HG03103 (cell line): ENCODE results near the gene TOMM40L.
"Not testable (repeated sequence)": the region's sequence is repeated elsewhere in the genome, so short reads cannot be mapped to it uniquely, and the experiment has no call there.

ENCODE experiments used
- ATAC-seq: cut with Tn5 transposase; IDR thresholded peaks from one replicate; pipeline ENCODE4 v1.9.1; 2021; ENCODE audit warnings: low read depth; ENCODE audit not compliant: unreplicated experiment

TOMM40L gene

GRCh38 chr1:161250100-161250499, 24.2 kb downstream of the TOMM40L start:
- ATAC-seq: not testable (repeated sequence)

DNA sequence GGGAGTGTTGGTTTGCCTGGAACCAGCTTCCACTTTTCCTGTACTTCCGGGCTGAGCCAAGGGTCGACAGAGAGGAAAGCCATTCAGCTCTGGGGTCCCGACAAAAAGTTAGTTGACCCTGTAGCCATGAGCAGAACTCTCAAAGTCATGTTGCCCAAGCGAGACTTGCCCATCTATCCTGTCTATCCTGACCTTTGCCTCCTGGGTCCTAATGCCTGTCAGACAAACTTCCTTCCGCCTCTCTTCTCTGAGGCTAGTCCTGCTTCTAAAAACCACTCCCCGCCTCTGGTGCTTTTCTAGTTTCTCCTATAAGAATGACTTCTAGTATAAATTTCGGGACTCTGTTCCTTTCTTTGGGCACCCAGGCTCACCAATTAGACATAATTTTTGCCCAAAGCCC, 25.0 kb downstream of the TOMM40L start:
- no peak for ATAC-seq

- ATAC-seq: no peak
These were observed 25.7 kb downstream of the TOMM40L start for GRCh38 chr1:161251579-161251978.

DNA sequence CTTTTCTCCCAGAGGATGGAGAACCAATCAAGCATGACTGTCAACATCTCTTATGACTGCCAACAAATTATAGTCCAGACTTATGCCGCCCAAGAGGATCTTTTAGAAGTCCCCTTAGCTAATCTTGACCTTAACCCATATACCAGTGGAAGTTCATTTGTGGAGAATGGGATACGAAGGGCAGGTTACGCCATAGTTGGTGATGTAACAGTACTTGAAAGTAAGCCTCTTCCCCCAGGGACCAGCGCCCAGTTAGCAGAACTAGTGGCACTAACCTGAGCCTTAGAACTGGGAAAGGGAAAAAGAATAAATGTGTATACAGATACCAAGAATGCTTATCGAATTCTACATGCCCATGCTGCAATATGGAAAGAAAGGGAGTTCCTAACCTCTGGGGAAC, 29.4 kb downstream of the TOMM40L start:
- ATAC-seq: not testable (repeated sequence)

DNA sequence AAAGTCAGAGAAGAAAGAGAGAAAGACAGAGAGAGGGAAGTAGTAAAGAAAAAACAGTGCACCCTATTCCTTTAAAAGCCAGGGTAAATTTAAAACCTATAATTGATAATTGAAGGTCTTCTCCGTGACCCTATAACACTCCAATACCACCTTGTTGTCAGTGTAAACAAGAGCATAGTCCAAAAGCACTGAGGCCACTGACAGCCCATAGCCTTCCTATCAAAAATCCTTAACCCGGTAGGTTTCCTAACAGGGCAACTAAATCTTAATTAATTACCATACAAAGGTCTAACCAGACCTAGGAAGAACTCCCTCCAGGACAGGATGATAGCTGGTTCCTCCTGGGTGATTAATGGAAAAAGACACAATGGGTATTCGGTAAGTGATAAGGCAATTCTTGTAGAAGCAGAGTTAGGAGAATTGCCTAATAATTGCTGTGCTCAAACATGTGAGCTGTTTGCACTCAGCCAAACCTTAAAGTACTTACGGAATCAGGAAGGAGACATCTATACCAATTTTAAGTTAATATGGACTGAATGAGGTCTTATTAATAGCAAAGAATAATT, 30.2 kb downstream of the TOMM40L start:
- ATAC-seq: not testable (repeated sequence)

- ATAC-seq: not testable (repeated sequence)
These were observed 31.2 kb downstream of the TOMM40L start for GRCh38 chr1:161257109-161257508.

GRCh38 chr1:161258439-161259344, 32.8 kb downstream of the TOMM40L start, which contains the start of gene PCP4L1:
Gene PCP4L1, plus strand, starts transcription at chr1:161258745. Its CDS starts 230 bp downstream, at chr1:161258975.
- peak; percentile 67 for ATAC-seq

DNA sequence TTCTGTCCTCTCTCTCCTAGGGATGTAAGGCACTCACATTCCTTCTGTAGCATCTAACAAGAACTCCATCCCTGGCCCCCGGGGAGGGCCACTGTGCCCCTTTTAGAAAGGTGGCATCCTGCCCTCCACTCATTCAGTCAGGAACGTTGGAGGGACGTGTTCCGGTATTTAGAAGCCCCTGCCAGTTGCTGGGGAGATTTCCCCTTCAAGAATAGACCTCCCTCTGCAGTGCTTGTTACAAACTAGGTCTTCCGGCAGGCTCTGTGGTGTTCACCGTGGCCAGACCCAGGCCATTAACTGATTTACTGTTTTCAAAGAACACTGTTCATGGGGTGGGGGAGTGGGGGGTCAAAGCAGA, 33.5 kb downstream of the TOMM40L start:
- no peak for ATAC-seq

DNA sequence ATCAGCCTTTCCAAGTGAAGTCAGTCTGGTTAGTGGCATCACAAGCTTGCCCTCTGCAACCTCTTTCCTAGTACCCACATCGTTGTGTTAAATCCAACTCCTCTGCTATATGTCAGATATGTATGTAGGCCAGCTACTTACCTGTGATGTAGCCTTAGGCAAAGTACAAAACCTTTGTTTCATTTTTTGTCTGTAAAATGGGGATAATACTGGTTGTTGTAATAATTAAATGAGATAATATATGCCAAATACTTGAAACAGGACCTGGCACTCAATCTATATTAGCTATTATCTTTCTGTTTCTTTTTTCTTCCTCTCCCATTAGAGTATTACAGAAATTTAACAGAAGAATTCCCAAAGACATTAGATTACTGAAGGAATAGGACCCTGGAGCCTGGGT, 33.9 kb downstream of the TOMM40L start:
- no peak for ATAC-seq

GRCh38 chr1:161260376-161261260, 34.8 kb downstream of the TOMM40L start:
- no peak for ATAC-seq

DNA sequence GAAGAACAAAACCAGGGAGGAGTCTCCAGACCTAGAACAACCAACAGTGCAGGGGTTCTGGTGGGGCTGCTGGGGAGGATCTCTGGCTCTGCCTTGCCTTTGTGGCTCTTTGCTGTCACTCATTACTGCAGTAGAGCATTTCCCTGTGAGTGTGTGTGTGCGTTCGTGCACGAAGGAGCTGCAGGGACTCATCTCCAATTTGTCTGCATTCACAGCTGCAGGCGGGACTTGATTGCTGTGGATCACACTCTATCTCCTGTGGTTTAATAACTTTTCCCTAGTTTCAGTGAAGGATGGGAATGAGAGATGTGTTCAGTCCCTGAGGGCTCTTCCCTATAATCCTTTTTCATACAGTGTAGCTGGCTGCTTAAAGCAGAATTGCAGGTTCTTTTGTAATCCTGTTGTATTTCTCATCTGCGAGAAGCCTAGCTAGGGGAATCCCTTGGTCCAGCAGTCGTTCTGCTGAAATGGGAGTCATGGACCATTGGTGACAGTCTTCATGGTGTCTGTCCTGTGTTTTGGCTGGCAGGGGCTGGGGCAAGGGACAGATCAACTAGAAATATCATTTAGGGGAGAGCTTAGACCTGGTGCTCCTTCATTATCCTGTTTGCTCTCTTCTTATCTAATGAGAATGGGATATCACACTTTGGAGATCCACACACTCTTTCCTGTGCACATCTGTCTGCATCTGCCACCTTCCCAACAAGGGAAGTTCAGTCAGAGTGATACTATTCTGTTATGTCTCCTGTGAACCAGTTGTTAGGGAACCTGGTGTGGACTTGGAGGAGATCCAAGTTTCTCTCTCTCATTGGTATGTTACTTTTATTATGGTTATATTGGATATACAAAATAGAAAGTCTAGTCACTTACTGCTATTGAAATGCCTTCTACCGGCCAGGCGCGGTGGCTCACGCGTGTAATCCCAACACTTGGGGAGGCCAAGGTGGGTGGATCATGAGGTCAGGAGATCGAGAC, 35.7 kb downstream of the TOMM40L start:
- ATAC-seq: no peak

DNA sequence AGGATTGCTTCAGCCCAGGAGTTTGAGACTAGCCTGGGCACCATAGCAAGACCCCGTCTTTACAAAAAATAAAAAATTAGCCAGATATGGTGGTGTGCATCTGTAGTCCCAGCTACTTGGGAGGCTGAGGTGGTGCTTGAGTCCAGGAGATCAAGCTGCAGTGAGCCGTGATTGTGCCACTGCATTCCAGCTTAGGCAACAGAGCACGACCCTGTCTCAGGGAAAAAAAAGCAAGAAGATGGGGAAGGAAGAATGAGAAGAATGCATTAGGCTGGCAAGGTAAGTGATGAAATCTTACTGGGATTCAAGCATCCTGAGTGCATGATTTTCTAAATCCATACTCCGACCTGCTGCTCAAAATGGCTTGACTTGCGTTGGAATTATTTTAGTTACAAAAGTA, 39.4 kb downstream of the TOMM40L start:
- no peak for ATAC-seq

DNA sequence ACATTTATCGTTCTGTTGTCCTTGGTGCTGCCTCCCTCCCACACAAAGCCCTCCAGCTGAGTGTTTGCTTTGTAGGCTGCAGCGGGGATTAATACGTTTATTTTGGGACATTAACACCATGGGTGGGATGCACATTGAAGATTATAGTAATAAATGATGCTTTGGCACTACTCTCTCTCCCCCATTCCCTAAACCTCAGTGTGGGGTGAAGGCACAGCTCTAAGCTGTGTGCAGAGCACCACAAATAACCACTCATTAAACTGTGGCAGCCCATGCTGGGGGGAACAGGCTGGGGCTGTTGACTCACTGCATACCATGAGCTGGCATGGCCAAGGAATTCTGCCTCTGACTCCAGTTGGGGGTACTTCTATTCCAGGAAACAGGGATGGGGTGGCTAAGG, 40.3 kb downstream of the TOMM40L start:
- ATAC-seq: no peak

GRCh38 chr1:161266836-161267235, 41.0 kb downstream of the TOMM40L start:
- no peak for ATAC-seq

DNA sequence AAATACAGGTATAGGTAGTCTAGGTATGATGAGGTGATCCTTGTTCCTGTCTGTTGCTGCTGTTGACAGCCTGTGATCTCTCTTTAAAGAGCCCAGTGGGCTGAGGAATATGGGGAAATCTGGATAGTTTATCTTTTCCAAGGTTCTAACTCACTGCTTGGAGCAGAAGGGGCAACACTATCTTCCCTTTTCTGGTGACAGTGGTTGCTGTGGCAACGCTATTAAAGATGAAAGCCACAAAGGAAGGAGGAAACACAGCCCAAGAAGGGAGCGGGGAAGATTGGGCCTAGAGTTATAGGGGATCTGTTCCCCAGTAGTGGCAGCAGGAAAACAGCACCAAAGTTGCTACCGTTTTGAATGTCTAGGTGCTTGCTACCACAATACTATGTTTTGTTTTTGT, 41.5 kb downstream of the TOMM40L start:
- no peak for ATAC-seq

DNA sequence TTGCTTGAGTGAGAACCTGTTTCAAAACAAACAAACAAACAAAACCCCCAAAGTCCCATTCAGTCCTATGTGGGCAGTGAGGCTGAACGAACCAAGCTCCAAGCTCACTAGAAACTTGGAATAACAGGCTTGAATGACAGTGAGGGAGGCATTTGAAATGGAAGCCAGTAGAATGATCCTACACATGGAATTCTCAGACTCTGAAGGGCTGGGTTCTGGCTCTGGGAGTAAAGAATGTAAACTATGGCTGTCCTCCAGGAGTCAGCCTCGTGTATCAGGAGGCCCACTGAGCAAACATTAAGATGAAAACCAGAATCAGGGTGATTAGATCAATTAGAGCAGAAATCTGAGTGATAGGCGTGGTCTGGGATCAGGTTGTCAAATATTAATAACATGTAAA, 47.5 kb downstream of the TOMM40L start:
- no peak for ATAC-seq

- no peak for ATAC-seq
These were observed 49.0 kb downstream of the TOMM40L start for GRCh38 chr1:161274874-161275273.
